Measurements from ENCODE around the gene ATG16L2. TPM values are rescaled to one million over a fixed set of nuclear protein-coding genes. Genes with fewer than 3 reads are reported as not detected.
"Not testable (repeated sequence)": the region's sequence is repeated elsewhere in the genome, so short reads cannot be mapped to it uniquely, and the experiment has no call there.

Gene ATG16L2
- total RNA-seq, 2 experiments from 2014 or later: 104 to 105 TPM

- H3K4me3 Mint-ChIP-seq: no peak overlapping the region
- no peak for ATAC-seq
- H3K27me3 Mint-ChIP-seq (ENCODE audit: low read depth): no peaks in the 10 kb centered on the region
- no peaks in the 10 kb centered on the region for H3K9me3 Mint-ChIP-seq (ENCODE audit: insufficient read depth)
- CTCF ChIA-PET: interaction anchor here (0.6 to 1.8 kb wide), 4 partner anchors 16 to 830 kb away, joined by 3 to 5 read pairs (median 4); no protein-coding TSS in a partner anchor
- no peak overlapping the region for H3K27ac Mint-ChIP-seq
- DNase-seq: no peak
- peaks cover 40% of the 10 kb centered on the region for H3K4me1 Mint-ChIP-seq (ENCODE audit: low read depth)
- POLR2A ChIA-PET: no interaction called here
- H3K36me3 Mint-ChIP-seq (ENCODE audit: low read depth): peaks cover 45% of the 10 kb centered on the region
These were observed 5.8 kb upstream of the ATG16L2 start for GRCh38 chr11:72808331-72808798.

GRCh38 chr11:72811686-72812085 is 2.5 kb upstream of the ATG16L2 start:
- Mint-ChIP-seq H3K4me3 (peak overlapping the region; percentile 68), H3K36me3 (ENCODE audit: low read depth) (peaks cover 59% of the 10 kb centered on the region), H3K27ac (peak overlapping the region; percentile 29), H3K4me1 (ENCODE audit: low read depth) (peaks cover 52% of the 10 kb centered on the region)
- ChIA-PET POLR2A (interaction anchor here (0.6 to 0.9 kb wide), 2 partner anchors 10 to 331 kb away, joined by 3 read pairs; partner anchors contain the start of gene FCHSD2), CTCF (interaction anchor here (0.6 to 6.6 kb wide), 6 partner anchors 18 to 367 kb away, joined by 3 to 65 read pairs (median 6); partner anchors contain the start of gene STARD10)
- H3K9me3 Mint-ChIP-seq (ENCODE audit: insufficient read depth); ATAC-seq; H3K27me3 Mint-ChIP-seq (ENCODE audit: low read depth); DNase-seq: not testable (repeated sequence)

GRCh38 chr11:72812604-72812966 is 1.6 kb upstream of the ATG16L2 start:
- Mint-ChIP-seq H3K9me3 (ENCODE audit: insufficient read depth) (no peaks in the 10 kb centered on the region), H3K4me1 (ENCODE audit: low read depth) (peaks cover 52% of the 10 kb centered on the region), H3K36me3 (ENCODE audit: low read depth) (peaks cover 63% of the 10 kb centered on the region), H3K4me3 (peak overlapping the region; percentile 98), H3K27me3 (ENCODE audit: low read depth) (no peaks in the 10 kb centered on the region), H3K27ac (peak overlapping the region; percentile 97)
- ChIA-PET POLR2A (interaction anchor here (1.0 to 1.5 kb wide), 3 partner anchors 15 to 87 kb away, joined by 3 to 21 read pairs (median 13); partner anchors contain the start of gene STARD10), CTCF (interaction anchor here (0.7 to 6.6 kb wide), 11 partner anchors 10 to 90 kb away, joined by 3 to 65 read pairs (median 7); partner anchors contain the start of gene STARD10)
- no peak for ATAC-seq
- DNase-seq: no peak

- peaks cover 52% of the 10 kb centered on the region for H3K4me1 Mint-ChIP-seq (ENCODE audit: low read depth)
- H3K27ac Mint-ChIP-seq: peak overlapping the region; percentile 97
- CTCF ChIA-PET: interaction anchor here (0.6 to 6.6 kb wide), 22 partner anchors 8 to 365 kb away, joined by 3 to 65 read pairs (median 4); partner anchors contain the start of genes FCHSD2 and STARD10
These were observed 1.1 kb upstream of the ATG16L2 start for GRCh38 chr11:72812967-72813739.

GRCh38 chr11:72813740-72814285 is 398 bp upstream of the ATG16L2 start:
- Mint-ChIP-seq H3K27ac (peak overlapping the region; percentile 97), H3K36me3 (ENCODE audit: low read depth) (peaks cover 70% of the 10 kb centered on the region), H3K4me1 (ENCODE audit: low read depth) (peaks cover 50% of the 10 kb centered on the region), H3K9me3 (ENCODE audit: insufficient read depth) (no peaks in the 10 kb centered on the region), H3K27me3 (ENCODE audit: low read depth) (no peaks in the 10 kb centered on the region), H3K4me3 (peak overlapping the region; percentile 98)
- DNase-seq: peak; percentile 83
- POLR2A ChIA-PET: interaction anchor here (0.6 to 1.6 kb wide), 13 partner anchors 16 to 764 kb away, joined by 3 to 21 read pairs (median 4); partner anchors contain the start of genes FCHSD2 and STARD10
- CTCF ChIA-PET: interaction anchor here (0.6 to 6.6 kb wide), 18 partner anchors 8 to 364 kb away, joined by 3 to 65 read pairs (median 4); partner anchors contain the start of genes FCHSD2 and STARD10
- peak; percentile 69 for ATAC-seq

More at GRCh38 chr11:72812967-72813739, 1.1 kb upstream of the ATG16L2 start:
- DNase-seq (peak; percentile 82), ATAC-seq (peak; percentile 45)
- POLR2A ChIA-PET: interaction anchor here (0.6 to 1.6 kb wide), 10 partner anchors 16 to 765 kb away, joined by 3 to 21 read pairs (median 4); partner anchors contain the start of genes FCHSD2 and STARD10
- peak overlapping the region; percentile 98 for H3K4me3 Mint-ChIP-seq
- H3K9me3 Mint-ChIP-seq (ENCODE audit: insufficient read depth): no peaks in the 10 kb centered on the region
- H3K27me3 Mint-ChIP-seq (ENCODE audit: low read depth): no peaks in the 10 kb centered on the region
- peaks cover 68% of the 10 kb centered on the region for H3K36me3 Mint-ChIP-seq (ENCODE audit: low read depth)

- Mint-ChIP-seq H3K4me3 (peak overlapping the region; percentile 100), H3K27ac (peak overlapping the region; percentile 99), H3K4me1 (ENCODE audit: low read depth) (peaks cover 47% of the 10 kb centered on the region), H3K9me3 (ENCODE audit: insufficient read depth) (no peaks in the 10 kb centered on the region), H3K36me3 (ENCODE audit: low read depth) (peaks cover 70% of the 10 kb centered on the region), H3K27me3 (ENCODE audit: low read depth) (no peaks in the 10 kb centered on the region)
- ATAC-seq (no peak), DNase-seq (no peak)
- CTCF ChIA-PET: interaction anchor here (1.1 to 6.6 kb wide), 9 partner anchors 13 to 366 kb away, joined by 3 to 58 read pairs (median 7); partner anchors contain the start of gene STARD10
- POLR2A ChIA-PET: interaction anchor here (0.7 to 2.1 kb wide), 9 partner anchors 8 to 964 kb away, joined by 3 to 15 read pairs (median 3); partner anchors contain the start of genes FCHSD2 and STARD10
These were observed 953 bp downstream of the ATG16L2 start for GRCh38 chr11:72815110-72815618.

- Mint-ChIP-seq H3K4me1 (ENCODE audit: low read depth) (peaks cover 44% of the 10 kb centered on the region), H3K27ac (peak overlapping the region; percentile 99), H3K36me3 (ENCODE audit: low read depth) (peaks cover 73% of the 10 kb centered on the region), H3K27me3 (ENCODE audit: low read depth) (no peaks in the 10 kb centered on the region), H3K4me3 (peak overlapping the region; percentile 100), H3K9me3 (ENCODE audit: insufficient read depth) (no peaks in the 10 kb centered on the region)
- CTCF ChIA-PET: interaction anchor here (1.1 to 6.6 kb wide), 8 partner anchors 11 to 362 kb away, joined by 3 to 58 read pairs (median 8); partner anchors contain the start of genes FCHSD2 and STARD10
- ATAC-seq (no peak), DNase-seq (no peak)
- POLR2A ChIA-PET: interaction anchor here (1.0 to 2.1 kb wide), 3 partner anchors 84 to 326 kb away, joined by 3 to 15 read pairs (median 6); partner anchors contain the start of gene FCHSD2
These were observed 2.3 kb downstream of the ATG16L2 start for GRCh38 chr11:72816404-72816990.

- no peaks in the 10 kb centered on the region for H3K27me3 Mint-ChIP-seq (ENCODE audit: low read depth)
- no peaks in the 10 kb centered on the region for H3K9me3 Mint-ChIP-seq (ENCODE audit: insufficient read depth)
- DNase-seq (no peak), ATAC-seq (no peak)
- peaks cover 37% of the 10 kb centered on the region for H3K4me1 Mint-ChIP-seq (ENCODE audit: low read depth)
- CTCF ChIA-PET: interaction anchor here (1.4 kb wide), 1 partner anchor 12 kb away, joined by 4 read pairs; no protein-coding TSS in a partner anchor
- H3K36me3 Mint-ChIP-seq (ENCODE audit: low read depth): peaks cover 62% of the 10 kb centered on the region
- no peak overlapping the region for H3K4me3 Mint-ChIP-seq
- no peak overlapping the region for H3K27ac Mint-ChIP-seq
- POLR2A ChIA-PET: no interaction called here
These were observed 3.8 kb downstream of the ATG16L2 start for GRCh38 chr11:72817966-72818365.

GRCh38 chr11:72818971-72819370 is 4.8 kb downstream of the ATG16L2 start:
- Mint-ChIP-seq H3K36me3 (ENCODE audit: low read depth) (peaks cover 62% of the 10 kb centered on the region), H3K27ac (peak overlapping the region; percentile 7), H3K4me1 (ENCODE audit: low read depth) (peaks cover 39% of the 10 kb centered on the region), H3K9me3 (ENCODE audit: insufficient read depth) (no peaks in the 10 kb centered on the region), H3K4me3 (no peak overlapping the region), H3K27me3 (ENCODE audit: low read depth) (no peaks in the 10 kb centered on the region)
- CTCF ChIA-PET: interaction anchor here (0.6 to 1.4 kb wide), 3 partner anchors 11 to 100 kb away, joined by 3 to 5 read pairs (median 4); no protein-coding TSS in a partner anchor
- DNase-seq (no peak), ATAC-seq (no peak)
- POLR2A ChIA-PET: no interaction called here

- Mint-ChIP-seq H3K36me3 (ENCODE audit: low read depth) (peaks cover 64% of the 10 kb centered on the region), H3K27me3 (ENCODE audit: low read depth) (no peaks in the 10 kb centered on the region), H3K4me3 (no peak overlapping the region), H3K27ac (peak overlapping the region; percentile 20), H3K4me1 (ENCODE audit: low read depth) (peaks cover 41% of the 10 kb centered on the region), H3K9me3 (ENCODE audit: insufficient read depth) (no peaks in the 10 kb centered on the region)
- ChIA-PET POLR2A (no interaction called here), CTCF (no interaction called here)
- ATAC-seq: no peak
- DNase-seq: no peak
These were observed 6.4 kb downstream of the ATG16L2 start for GRCh38 chr11:72820439-72821139.
